ENCODE results near the gene CCNE1. TPM values are rescaled to one million over a fixed set of nuclear protein-coding genes. Genes with fewer than 3 reads are reported as not detected.

CCNE1 gene
- total and polyA plus RNA-seq, 10 of the 15 experiments (the other 5 are each of a cell fraction or from before 2014, with no cell fraction given) = 6.3 to 44.2 (median 35.8) TPM

DNA sequence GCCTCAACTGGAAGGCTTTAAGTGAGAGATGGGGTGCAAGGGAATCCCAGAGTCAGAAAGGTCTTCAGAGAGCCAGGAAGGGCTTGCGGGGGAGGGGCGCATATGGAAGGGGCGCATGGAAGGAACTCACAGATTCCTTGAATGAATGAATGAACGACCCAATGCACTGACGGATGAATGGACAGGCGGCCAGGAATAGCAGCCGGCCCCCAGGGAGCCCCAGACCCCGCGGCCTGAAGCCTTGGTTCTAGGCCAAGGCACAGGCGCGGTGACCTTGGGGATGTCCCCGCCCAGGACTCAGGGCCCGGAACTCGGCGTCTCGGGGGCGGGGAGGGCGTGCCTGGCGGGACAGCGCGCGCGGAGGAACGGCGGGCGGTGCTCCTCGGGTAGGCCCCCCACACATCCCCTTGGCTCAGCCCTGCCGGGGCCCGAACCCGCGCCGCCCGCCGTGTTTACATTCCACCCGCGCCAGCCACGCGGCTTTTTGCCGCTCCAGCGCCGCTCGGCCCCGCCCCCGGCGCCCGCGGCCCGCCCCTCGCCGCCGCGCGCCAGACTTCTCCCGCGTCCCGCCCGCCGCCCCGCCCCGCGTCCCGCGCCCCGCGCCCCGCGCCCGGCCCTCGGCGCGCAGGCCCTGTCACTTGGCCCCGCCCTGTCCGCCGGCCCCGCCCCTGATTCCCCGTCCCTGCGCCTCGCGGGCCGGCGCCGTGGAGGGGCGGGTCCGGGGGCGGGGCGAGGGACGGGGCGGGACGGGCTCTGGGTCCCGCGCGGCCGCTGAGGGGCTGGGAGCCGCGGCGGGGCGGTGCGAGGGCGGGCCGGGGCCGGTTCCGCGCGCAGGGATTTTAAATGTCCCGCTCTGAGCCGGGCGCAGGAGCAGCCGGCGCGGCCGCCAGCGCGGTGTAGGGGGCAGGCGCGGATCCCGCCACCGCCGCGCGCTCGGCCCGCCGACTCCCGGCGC is at the start of gene CCNE1 (continued):
- TF ChIP-seq CBFB (IDR thresholded peaks at IDR 0.05; ENCODE audit: low read depth) (peak; percentile 57; the same call in 1 of the 2 replicates), GABPA (IDR thresholded peaks at IDR 0.05; ENCODE audit: low read depth) (no peak), PAX5 (IDR thresholded peaks at IDR 0.05; ENCODE audit: borderline replicate concordance, low read depth, low read length) (peak; percentile 66; the same call in 1 of the 2 replicates), WRNIP1 (IDR thresholded peaks at IDR 0.05; ENCODE audit: borderline replicate concordance, low read depth, low read length) (no peak), POLR2AphosphoS5 (IDR thresholded peaks at IDR 0.05; ENCODE audit: low read length) (peak; percentile 64), TBL1XR1 (IDR thresholded peaks at IDR 0.05; ENCODE audit: low read depth, low read length) (no peak), E4F1 (IDR thresholded peaks at IDR 0.05; ENCODE audit: borderline replicate concordance, partially characterized antibody) (no peak), EGR1 (IDR thresholded peaks at IDR 0.05; ENCODE audit: borderline replicate concordance in 1 of 2, low read depth in 2 of 2, low read length in 2 of 2) (peak in 1 of 2 experiments; percentile 71; a peak in 2 of 3 replicates), SIX5 (IDR thresholded peaks at IDR 0.05; ENCODE audit: low read depth, low read length, severe bottlenecking) (no peak), CHD2 (IDR thresholded peaks at IDR 0.05; ENCODE audit: borderline replicate concordance, low read depth, low read length) (no peak), NFYA (IDR thresholded peaks at IDR 0.05; ENCODE audit: borderline replicate concordance, low read depth, low read length) (no peak), HDAC2 (IDR thresholded peaks at IDR 0.05) (no peak), SMAD1 (IDR thresholded peaks at IDR 0.05; ENCODE audit: low read depth, partially characterized antibody) (no peak), ZNF207 (IDR thresholded peaks at IDR 0.05; ENCODE audit: borderline replicate concordance) (peak; percentile 86; the same call in 1 of the 2 replicates), POLR2A (IDR thresholded peaks at IDR 0.05; ENCODE audit: low read depth, low read length) (peak; percentile 81), STAT3 (IDR thresholded peaks at IDR 0.05; ENCODE audit: low read depth, low read length) (no peak), PAX8 (IDR thresholded peaks at IDR 0.05) (no peak), E2F4 (IDR thresholded peaks at IDR 0.05; ENCODE audit: low read depth, low read length) (peak; percentile 89), DPF2 (IDR thresholded peaks at IDR 0.05) (peak; percentile 70; the same call in 1 of the 2 replicates), SP1 (IDR thresholded peaks at IDR 0.05; ENCODE audit: low read depth, low read length) (peak; percentile 33), NFIC (IDR thresholded peaks at IDR 0.05; ENCODE audit: low read depth, low read length) (no peak), NR2F1 (conservative IDR thresholded peaks at IDR 0.05) (peak; percentile 90), HCFC1 (IDR thresholded peaks at IDR 0.05; ENCODE audit: low read length) (peak; percentile 41; the same call in 1 of the 2 replicates), BMI1 (IDR thresholded peaks at IDR 0.05; ENCODE audit: borderline replicate concordance) (no peak)
- TF ChIP-seq, protein P1, sequence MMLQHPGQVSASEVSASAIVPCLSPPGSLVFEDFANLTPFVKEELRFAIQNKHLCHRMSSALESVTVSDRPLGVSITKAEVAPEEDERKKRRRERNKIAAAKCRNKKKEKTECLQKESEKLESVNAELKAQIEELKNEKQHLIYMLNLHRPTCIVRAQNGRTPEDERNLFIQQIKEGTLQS (IDR thresholded peaks at IDR 0.05; ENCODE audit: borderline replicate concordance, extremely low read depth, low read depth, low read length) = no peak
- TF ChIP-seq, protein P2, sequence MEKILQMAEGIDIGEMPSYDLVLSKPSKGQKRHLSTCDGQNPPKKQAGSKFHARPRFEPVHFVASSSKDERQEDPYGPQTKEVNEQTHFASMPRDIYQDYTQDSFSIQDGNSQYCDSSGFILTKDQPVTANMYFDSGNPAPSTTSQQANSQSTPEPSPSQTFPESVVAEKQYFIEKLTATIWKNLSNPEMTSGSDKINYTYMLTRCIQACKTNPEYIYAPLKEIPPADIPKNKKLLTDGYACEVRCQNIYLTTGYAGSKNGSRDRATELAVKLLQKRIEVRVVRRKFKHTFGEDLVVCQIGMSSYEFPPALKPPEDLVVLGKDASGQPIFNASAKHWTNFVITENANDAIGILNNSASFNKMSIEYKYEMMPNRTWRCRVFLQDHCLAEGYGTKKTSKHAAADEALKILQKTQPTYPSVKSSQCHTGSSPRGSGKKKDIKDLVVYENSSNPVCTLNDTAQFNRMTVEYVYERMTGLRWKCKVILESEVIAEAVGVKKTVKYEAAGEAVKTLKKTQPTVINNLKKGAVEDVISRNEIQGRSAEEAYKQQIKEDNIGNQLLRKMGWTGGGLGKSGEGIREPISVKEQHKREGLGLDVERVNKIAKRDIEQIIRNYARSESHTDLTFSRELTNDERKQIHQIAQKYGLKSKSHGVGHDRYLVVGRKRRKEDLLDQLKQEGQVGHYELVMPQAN (conservative IDR thresholded peaks at IDR 0.05) = peak; percentile 78
